LHCN-M2 (cell line): ENCODE measurements around the gene RTTN. TPM values are rescaled to one million over a fixed set of nuclear protein-coding genes. Genes with fewer than 3 reads are reported as not detected.
A peak's percentile ranks its signal among the peaks of the same experiment; 100 is the strongest.
"Not testable (repeated sequence)": the region's sequence is repeated elsewhere in the genome, so short reads cannot be mapped to it uniquely, and the experiment has no call there.

Source experiments
- DNase-seq: peaks from one replicate; pipeline ENCODE4 v3.0.0-alpha.2; 2012; ENCODE audit warnings: low read depth
- polyA plus RNA-seq: library from polyadenylated mRNA; unstranded; fragments of >200 nt; gene quantifications from one replicate; pipeline ENCODE4 v1.2.1, GENCODE V29; 2012; ENCODE audit warnings: missing spikeins
- total RNA-seq: library from RNA; depleted of rRNA; stranded (reverse); fragments of >200 nt; gene quantifications from 2 replicates; pipeline ENCODE4 v1.2.3, GENCODE V29; 2014; rRNA removed

RTTN gene
- 24.5 and 25.1 TPM in 2 replicates for total RNA-seq
- 5.1 TPM for polyA plus RNA-seq

- peak; percentile 93 for DNase-seq
Observed at GRCh38 chr18:70205421-70206397, at the start of gene RTTN. RTTN (minus strand) TSS chr18:70205687; CDS start chr18:70205658, 29 bp downstream.

DNA sequence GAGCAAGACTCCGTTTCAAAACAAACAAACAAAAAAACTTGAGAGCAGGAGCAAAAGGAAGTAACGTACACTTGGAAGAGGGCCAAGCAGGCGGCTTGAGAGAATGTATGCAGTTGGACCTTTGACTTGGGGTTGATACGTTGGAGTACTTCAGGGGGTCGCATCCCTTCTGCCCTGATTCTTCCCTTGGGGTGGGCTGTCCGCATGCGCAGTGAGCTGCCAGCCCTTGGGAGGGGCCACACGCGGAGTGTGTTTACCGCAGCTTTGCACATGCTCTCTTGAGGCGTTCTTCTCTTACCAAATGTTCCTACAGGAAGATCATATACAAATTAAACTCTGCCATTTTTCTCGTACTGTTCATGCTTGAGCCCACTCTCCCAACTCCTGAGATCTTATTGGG is 45.3 kb upstream of the RTTN start:
- DNase-seq, result no peak

DNA sequence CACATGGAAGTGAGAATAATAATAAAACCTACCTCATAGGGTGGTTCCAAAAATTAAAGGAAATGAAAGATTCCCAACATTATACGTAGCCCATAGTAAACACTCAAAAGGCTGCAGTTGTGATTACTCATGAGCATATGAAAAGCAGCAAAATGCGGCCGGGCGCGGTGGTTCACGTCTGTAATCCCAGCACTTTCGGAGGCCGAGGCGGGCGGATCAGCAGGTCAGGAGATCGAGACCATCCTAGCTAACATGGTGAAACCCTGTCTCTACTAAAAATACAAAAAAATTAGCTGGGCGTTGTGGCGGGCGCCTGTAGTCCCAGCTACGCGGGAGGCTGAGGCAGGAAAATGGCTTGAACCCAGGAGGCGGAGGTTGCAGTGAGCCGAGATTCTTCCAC is 44.4 kb upstream of the RTTN start:
- not testable (repeated sequence) for DNase-seq

DNA sequence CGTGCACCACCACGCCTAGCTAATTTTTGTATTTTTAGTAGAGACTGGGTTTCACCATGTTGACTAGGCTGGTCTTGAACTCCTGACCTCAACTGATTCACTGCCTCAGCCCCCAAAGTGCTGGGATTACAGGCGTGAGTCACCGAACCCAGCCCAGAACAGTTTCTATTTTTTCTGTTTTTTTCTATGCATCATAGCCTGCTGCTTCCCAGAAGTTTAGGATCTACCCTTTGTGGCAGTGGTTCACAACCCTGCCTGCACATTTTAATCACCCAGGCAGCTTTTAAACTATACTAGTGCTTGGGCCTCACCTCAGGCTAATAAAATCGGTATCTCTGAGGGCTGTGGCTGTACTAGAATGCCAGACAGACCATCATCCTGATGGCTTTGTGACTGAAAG is 43.6 kb upstream of the RTTN start:
- DNase-seq, result peak; percentile 77

GRCh38 chr18:70246061-70246466 is 40.6 kb upstream of the RTTN start:
- no peak for DNase-seq

- no peak for DNase-seq
Observed at GRCh38 chr18:70243131-70243929, 37.8 kb upstream of the RTTN start.

DNA sequence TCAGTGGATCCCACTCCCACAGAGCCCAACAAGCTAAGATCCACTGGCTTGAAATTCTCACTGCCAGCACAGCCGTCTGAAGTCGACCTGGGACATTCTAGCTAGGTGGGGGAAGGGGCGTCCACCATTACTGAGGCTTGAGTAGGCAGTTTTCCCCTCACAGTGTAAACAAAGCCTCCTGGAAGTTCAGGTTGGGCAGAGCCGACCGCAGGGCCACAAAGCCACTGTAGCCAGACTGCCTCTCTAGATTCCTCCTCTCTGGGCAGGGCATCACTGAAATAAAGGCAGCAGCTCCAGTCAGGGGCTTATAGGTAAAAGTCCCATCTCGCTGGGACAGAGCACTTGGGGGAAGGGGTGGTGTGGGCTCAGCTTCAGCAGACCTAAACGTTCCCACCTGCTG is 31.4 kb upstream of the RTTN start:
- not testable (repeated sequence) for DNase-seq

GRCh38 chr18:70235478-70235877 is 30.0 kb upstream of the RTTN start:
- no peak for DNase-seq

DNA sequence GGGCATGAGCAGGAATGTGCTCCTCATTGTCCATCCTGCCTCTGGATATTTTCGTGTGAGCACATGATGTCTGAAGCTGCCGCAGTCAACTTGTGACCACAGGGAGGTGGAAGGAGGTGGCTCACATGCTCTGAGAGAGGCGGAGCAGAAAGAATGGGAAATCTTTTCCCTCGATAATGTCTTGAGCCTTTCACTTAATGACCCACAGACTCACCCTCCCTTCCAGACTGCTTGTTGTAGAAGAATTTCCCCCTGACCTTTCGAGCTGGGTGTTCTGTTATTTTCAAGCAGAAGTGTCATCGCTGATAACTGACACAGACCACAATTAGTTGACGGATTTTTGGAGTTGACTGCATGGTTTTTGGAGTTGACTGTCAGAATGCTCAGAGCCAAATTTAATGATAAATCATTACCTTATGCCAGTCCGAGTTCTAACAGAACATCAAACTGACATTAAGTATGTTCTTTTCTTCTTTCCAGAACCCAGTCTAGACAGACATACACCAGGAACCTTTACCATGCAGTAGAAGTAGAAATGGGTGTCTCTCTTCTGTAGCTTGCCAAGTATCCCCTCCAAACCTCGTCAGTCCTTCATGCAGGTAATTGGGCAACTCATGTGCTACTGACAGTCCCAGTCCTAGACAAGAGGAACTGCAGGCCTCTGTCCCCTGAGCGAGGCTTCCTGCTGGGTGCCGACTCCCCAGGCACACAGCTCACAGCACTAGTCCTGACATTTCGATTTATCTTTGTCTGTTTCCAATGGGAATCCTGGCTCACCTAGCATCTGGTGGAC is 29.4 kb upstream of the RTTN start:
- no peak for DNase-seq

GRCh38 chr18:70233974-70234373 is 28.5 kb upstream of the RTTN start:
- DNase-seq, result no peak

GRCh38 chr18:70232261-70232660 is 26.8 kb upstream of the RTTN start:
- no peak for DNase-seq

DNA sequence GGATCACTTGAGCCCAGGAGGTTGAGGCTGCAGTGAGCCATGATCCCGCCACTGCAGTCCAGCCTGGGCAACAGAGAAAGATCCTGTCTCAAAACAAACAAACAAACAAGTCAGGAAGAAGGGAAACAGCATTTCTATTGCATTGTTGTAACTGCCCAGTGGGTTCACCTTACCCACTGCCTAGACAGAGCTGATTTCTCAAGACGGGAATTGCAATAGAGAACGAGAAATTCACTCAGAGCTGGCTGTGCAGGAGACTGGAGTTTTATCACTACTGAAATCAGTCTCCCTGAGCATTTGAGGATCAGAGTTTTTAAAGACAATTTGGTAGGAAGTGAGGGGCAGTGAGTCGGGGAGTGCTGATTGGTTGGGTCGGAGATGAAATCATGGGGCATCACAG is 24.2 kb upstream of the RTTN start:
- no peak for DNase-seq

DNA sequence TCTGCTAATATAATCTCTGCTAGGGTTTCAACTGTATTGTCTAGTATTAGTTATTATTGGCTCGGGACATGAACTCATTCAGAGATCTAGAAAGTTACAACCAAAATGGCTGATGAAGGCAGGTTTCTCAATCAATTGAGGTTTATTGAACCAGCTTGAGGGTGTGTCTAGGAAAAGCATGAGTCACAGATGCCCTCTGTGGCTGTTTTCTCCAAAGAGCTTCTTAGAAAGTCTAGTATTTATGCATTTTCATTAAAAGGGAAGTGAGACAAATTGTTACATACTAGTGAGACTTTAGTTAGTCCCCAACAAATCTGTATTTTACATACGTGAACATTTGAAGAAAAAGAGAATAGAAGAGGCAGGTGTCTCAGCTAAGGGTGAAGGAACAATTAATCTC is 23.0 kb upstream of the RTTN start:
- peak; percentile 14 for DNase-seq

DNA sequence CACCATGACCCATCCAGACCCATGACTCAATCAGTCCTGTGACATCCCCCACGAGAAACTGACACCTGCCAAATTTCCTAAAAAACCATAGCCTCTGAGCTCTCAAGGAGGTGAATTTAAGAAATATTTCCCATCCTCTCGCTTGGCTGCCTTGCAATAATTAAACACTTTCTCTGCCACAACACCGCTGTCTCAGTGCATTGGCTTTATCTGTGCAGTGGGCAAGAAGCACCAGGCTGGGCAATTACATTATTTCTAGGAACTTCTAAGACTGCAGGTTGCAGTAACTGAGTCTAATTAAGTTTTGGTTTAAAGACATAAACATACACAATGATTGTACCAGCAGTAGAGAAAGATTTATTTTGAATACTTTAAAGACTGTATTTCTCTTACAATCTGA is 22.0 kb upstream of the RTTN start:
- DNase-seq, result no peak

- DNase-seq, result no peak
Observed at GRCh38 chr18:70221915-70222278, 16.4 kb upstream of the RTTN start.

- DNase-seq, result peak; percentile 14
Observed at GRCh38 chr18:70221156-70221914, 15.8 kb upstream of the RTTN start.

GRCh38 chr18:70220628-70221027 is 15.1 kb upstream of the RTTN start:
- no peak for DNase-seq

GRCh38 chr18:70219688-70220087 is 14.2 kb upstream of the RTTN start:
- no peak for DNase-seq

GRCh38 chr18:70216788-70217187 is 11.3 kb upstream of the RTTN start:
- peak; percentile 17 for DNase-seq

- no peak for DNase-seq
Observed at GRCh38 chr18:70207181-70207580, 1.7 kb upstream of the RTTN start.

DNA sequence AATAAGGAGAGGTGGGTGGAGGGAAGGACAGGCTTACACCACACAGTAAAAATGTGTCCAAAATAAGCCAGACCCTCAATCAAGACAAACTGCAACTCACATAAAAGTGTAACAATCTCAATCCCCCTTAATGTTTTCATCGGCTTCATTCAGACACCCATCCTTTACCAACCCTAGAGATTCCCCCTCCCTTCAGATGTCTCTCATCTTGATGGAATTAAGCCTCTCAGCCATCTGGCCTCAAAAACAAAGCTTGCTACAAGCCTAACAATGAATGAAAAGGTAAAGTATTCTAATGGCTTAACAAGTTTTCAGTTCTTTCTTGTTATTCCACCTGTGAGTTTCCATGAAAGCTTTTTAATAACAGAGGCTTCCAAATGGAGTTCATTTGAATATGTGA is 5.2 kb downstream of the RTTN start:
- DNase-seq, result no peak
